NB4 (cell line): ENCODE measurements around the gene LAT.
"Not testable (repeated sequence)": the region's sequence is repeated elsewhere in the genome, so short reads cannot be mapped to it uniquely, and the experiment has no call there.

Experiments used
- DNase-seq: peaks from one replicate; pipeline ENCODE4 v3.0.0; 2010; ENCODE audit warnings: low read depth
- H3K4me3 ChIP-seq: one replicate; pipeline ENCODE4 v1.5.1; 2011; ENCODE audit warnings: mild to moderate bottlenecking, low read depth, low read length, moderate library complexity
- CTCF ChIP-seq: IDR thresholded peaks from one replicate; pipeline ENCODE4 v1.5.1; 2012; ENCODE audit warnings: low read depth, low read length
- MAX ChIP-seq: IDR thresholded peaks from 2 replicates; pipeline ENCODE4 v1.6.1; 2011; ENCODE audit warnings: low read depth, low read length
- MYC ChIP-seq: IDR thresholded peaks from 2 replicates; pipeline ENCODE4 v1.6.1; 2011; ENCODE audit warnings: low read depth, low read length
- POLR2A ChIP-seq: IDR thresholded peaks from 2 replicates; pipeline ENCODE4 v1.6.1; 2011; ENCODE audit warnings: mild to moderate bottlenecking; ENCODE audit not compliant: insufficient read length; ENCODE audit errors: extremely low read depth

Gene LAT

GRCh38 chr16:28990375-28991040, 5.7 kb downstream of the LAT start:
- H3K4me3 ChIP-seq = no peak overlapping the region
- no peak for TF ChIP-seq CTCF
- no peak for TF ChIP-seq MYC
- TF ChIP-seq POLR2A = no peak
- TF ChIP-seq MAX = no peak
- no peak for DNase-seq

- H3K4me3 ChIP-seq = no peak overlapping the region
- TF ChIP-seq CTCF (no peak), POLR2A (no peak), MYC (no peak), MAX (no peak)
- DNase-seq = no peak
These were observed 6.8 kb downstream of the LAT start for GRCh38 chr16:28991687-28992086.

GRCh38 chr16:28992496-28992895, 7.6 kb downstream of the LAT start:
- no peak overlapping the region for H3K4me3 ChIP-seq
- TF ChIP-seq MYC (no peak), CTCF (no peak), POLR2A (no peak), MAX (no peak)
- DNase-seq = no peak

- no peak overlapping the region for H3K4me3 ChIP-seq
- DNase-seq = no peak
- TF ChIP-seq MYC = no peak
- TF ChIP-seq MAX = no peak
These were observed 14.0 kb downstream of the LAT start for GRCh38 chr16:28998837-28999236.

GRCh38 chr16:28999577-28999976, 14.7 kb downstream of the LAT start:
- H3K4me3 ChIP-seq = no peak overlapping the region
- no peak for DNase-seq
- TF ChIP-seq CTCF (no peak), POLR2A (no peak), MYC (no peak), MAX (no peak)

GRCh38 chr16:29000019-29000418, 15.2 kb downstream of the LAT start:
- no peak for DNase-seq
- no peak overlapping the region for H3K4me3 ChIP-seq
- no peak for TF ChIP-seq POLR2A
- no peak for TF ChIP-seq MAX
- TF ChIP-seq MYC = no peak
- no peak for TF ChIP-seq CTCF

GRCh38 chr16:29004496-29005139, 19.8 kb downstream of the LAT start:
- not testable (repeated sequence) for H3K4me3 ChIP-seq, DNase-seq
